Measurements from ENCODE around the gene GNGT2.
"Not testable (repeated sequence)": the region's sequence is repeated elsewhere in the genome, so short reads cannot be mapped to it uniquely, and the experiment has no call there.

Gene GNGT2

DNA sequence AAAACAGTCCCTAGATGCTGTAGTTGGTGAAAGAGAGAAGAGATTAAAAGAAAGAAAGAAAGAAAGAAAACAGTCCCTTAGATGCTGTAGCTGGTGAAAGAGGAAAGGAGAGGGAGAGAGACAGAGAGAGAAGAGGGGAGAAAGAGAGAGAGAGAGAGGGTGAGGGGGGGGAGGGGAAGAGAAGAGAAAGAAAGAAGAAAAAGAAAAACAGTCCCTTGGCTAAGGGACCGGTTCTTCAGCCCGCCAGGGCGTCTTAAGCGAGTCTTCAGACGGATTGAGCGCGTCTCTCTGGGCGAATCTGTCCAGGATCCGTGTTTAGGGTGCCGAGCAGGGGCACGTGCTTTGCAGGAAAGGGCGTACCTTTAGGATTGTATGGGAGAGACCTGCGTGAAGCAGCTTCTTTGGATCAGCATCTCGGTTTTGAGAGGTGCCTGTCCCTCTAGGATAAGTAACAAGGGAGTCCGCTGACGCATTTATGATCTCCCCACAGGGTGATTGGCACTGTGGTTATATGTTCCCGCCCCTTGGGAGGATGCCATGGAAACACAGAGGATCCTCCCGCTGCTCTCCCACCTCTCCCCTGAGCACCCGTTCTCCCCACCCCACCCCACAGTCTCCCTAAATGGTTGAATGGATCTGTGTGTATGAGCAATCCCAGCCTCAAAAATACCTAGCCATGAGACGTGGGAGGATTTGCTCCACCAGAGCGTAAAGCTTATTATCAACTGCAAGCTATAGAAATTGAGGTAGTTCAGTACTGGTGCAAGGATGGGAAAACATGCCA is 16.7 kb downstream of the GNGT2 start:
- H3K4me1 Mint-ChIP-seq: peaks cover 36% of the 10 kb centered on the region
- peaks cover 6% of the 10 kb centered on the region for H3K27me3 Mint-ChIP-seq
- H3K27ac Mint-ChIP-seq (ENCODE audit: low read depth): peak overlapping the region; percentile 100
- peak overlapping the region; percentile 94 for H3K4me3 Mint-ChIP-seq
- ATAC-seq (replicated peaks; ENCODE audit: extremely low read depth, poor library complexity, severe bottlenecking) (no peak), DNase-seq (ENCODE audit: low spot score in 2 of 2) (no peak)
- H3K36me3 Mint-ChIP-seq (ENCODE audit: insufficient read depth): peaks cover 25% of the 10 kb centered on the region
- no peaks in the 10 kb centered on the region for H3K9me3 Mint-ChIP-seq

DNA sequence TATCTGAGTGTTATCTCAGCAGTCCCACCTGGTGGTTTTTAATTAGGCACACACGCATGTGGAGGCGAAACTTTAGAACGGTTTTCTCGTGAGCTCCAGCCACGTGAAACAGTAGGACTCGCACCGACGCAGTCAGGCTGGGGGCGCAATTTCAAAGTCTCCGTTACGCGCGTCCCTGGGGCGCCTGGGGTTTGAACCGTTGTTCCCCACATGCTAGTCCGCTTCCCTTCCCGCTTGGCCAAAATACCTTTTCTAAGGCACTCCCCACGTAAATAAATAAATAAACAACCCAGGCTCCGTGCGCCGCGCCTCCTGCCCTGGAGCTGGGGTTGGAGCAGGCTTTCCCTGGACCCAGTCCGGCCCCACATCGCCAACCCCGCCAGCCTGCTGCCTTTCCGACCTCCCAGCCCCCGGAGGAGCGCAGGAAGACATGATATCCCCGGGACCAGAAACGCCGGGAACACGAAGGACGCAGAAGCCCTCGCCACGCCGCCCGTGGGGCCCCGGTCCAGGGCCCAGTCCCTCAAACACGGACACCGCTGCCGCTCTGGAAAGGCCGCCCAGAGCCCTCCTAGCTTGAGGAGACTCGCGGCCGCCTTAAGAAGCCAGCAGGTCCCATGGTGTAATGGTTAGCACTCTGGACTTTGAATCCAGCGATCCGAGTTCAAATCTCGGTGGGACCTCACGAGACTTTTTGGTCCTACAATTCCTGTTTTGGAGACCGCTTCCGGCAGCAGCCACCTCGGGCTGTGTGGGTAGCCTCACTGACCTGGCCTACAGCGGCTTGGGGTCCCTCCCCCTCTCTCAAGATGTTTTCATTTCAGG is 18.2 kb downstream of the GNGT2 start:
- ATAC-seq (replicated peaks; ENCODE audit: extremely low read depth, poor library complexity, severe bottlenecking) (peak; percentile 63), DNase-seq (ENCODE audit: low spot score in 2 of 2) (peak; percentile 88 to 99)
- no peaks in the 10 kb centered on the region for H3K9me3 Mint-ChIP-seq
- peaks cover 24% of the 10 kb centered on the region for H3K36me3 Mint-ChIP-seq (ENCODE audit: insufficient read depth)
- H3K4me1 Mint-ChIP-seq: peaks cover 36% of the 10 kb centered on the region
- H3K27me3 Mint-ChIP-seq: peaks cover 6% of the 10 kb centered on the region
- peak overlapping the region; percentile 94 for H3K4me3 Mint-ChIP-seq
- peak overlapping the region; percentile 100 for H3K27ac Mint-ChIP-seq (ENCODE audit: low read depth)

DNA sequence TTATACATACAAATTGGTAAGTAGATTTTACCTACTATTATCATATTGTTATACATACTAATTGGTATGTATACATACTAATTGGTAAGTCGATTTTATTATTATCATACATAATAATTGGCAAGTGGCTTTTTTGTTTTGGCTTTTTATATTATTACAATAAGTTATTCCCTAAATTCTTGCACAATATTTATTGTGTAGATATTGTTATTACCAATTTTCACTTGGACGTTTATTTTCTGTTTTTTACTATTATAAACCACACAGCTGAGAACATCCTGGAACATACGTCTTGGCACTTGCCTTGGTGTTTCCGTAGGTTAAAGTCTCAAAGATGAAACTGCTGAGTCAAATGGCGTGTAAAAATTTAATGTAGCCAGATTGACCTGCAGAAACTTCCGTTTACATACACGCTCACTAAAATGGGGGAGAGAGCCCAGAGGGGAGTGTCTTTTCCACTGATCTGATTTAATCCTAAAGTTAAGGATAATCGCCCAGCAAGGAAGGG is 18.9 kb downstream of the GNGT2 start:
- Mint-ChIP-seq H3K27ac (ENCODE audit: low read depth) (peak overlapping the region; percentile 100), H3K27me3 (peaks cover 6% of the 10 kb centered on the region), H3K36me3 (ENCODE audit: insufficient read depth) (peaks cover 24% of the 10 kb centered on the region), H3K4me1 (peaks cover 36% of the 10 kb centered on the region), H3K9me3 (no peaks in the 10 kb centered on the region), H3K4me3 (peak overlapping the region; percentile 94)
- DNase-seq (ENCODE audit: low spot score in 2 of 2) (no peak), ATAC-seq (replicated peaks; ENCODE audit: extremely low read depth, poor library complexity, severe bottlenecking) (peak; percentile 1)

DNA sequence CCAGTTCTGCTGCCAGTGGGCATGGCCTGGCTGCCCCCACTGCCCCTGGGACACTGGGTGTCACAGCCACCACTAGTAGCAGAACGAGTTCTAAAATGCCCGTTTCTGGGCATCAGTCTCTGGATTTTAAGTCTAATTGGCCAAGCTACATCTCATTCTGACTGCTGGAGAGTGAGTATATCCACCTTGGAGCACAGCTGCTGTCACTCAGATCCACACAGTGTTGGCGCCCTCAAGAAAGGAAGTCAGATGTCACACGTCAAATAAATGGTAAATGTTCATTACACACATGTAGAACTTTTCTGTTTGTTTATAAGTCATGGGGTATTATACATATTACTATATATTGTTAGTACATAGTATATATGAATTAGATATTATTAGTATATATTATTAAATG is 19.4 kb downstream of the GNGT2 start:
- no peak overlapping the region for H3K4me3 Mint-ChIP-seq
- DNase-seq (ENCODE audit: low spot score in 2 of 2): no peak
- H3K27me3 Mint-ChIP-seq: peaks cover 6% of the 10 kb centered on the region
- ATAC-seq (replicated peaks; ENCODE audit: extremely low read depth, poor library complexity, severe bottlenecking): no peak
- no peak overlapping the region for H3K27ac Mint-ChIP-seq (ENCODE audit: low read depth)
- H3K9me3 Mint-ChIP-seq: no peaks in the 10 kb centered on the region
- peaks cover 36% of the 10 kb centered on the region for H3K4me1 Mint-ChIP-seq
- H3K36me3 Mint-ChIP-seq (ENCODE audit: insufficient read depth): peaks cover 24% of the 10 kb centered on the region

DNA sequence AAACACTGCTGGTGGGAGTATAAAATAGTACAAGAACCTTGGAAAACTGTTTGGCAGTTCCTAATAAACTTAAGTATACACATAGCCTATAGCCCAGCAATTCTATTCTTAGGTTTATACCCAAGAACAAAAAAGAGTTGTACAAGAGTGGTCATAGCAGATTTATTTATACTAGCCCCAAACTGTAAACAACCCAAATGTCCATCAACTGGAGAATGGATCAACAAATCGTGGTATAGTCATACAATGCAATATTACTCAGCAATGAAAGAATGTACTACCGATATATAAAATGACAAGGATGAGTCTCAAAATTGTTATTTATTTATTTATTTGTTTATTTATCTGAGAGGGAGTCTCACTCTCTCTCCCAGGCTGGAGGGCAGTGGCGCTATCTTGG is 23.1 kb downstream of the GNGT2 start:
- peaks cover 9% of the 10 kb centered on the region for H3K36me3 Mint-ChIP-seq (ENCODE audit: insufficient read depth)
- no peaks in the 10 kb centered on the region for H3K9me3 Mint-ChIP-seq
- no peak for ATAC-seq (replicated peaks; ENCODE audit: extremely low read depth, poor library complexity, severe bottlenecking)

DNA sequence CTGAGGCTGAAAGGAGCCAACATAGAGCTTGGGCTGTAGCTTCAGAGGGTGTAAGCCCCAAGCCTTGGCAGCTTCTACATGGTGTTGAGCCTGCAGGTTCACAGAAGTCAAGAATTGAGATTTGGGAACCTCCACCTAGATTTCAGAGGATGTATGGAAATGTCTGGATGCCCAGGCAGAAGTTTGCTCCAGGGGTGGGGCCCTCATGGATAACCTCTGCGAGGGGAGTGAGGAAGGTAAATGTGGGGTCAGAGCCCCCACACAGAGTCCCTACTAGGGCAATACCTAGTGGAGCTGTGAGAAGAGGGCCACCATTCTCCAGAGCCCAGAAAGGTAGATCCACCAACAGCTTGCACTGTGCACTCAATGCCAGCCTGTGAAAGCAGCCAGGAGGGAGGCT is 25.0 kb downstream of the GNGT2 start:
- H3K27me3 Mint-ChIP-seq; DNase-seq (ENCODE audit: low spot score in 2 of 2); H3K27ac Mint-ChIP-seq (ENCODE audit: low read depth); H3K36me3 Mint-ChIP-seq (ENCODE audit: insufficient read depth); H3K4me3 Mint-ChIP-seq; H3K4me1 Mint-ChIP-seq; ATAC-seq (replicated peaks; ENCODE audit: extremely low read depth, poor library complexity, severe bottlenecking); H3K9me3 Mint-ChIP-seq: not testable (repeated sequence)

More for the DNA sequence above, 23.1 kb downstream of the GNGT2 start:
- Mint-ChIP-seq H3K27me3 (peaks cover 2% of the 10 kb centered on the region), H3K4me3 (no peak overlapping the region), H3K27ac (ENCODE audit: low read depth) (no peak overlapping the region), H3K4me1 (peaks cover 16% of the 10 kb centered on the region)
- DNase-seq (ENCODE audit: low spot score in 2 of 2): no peak

DNA sequence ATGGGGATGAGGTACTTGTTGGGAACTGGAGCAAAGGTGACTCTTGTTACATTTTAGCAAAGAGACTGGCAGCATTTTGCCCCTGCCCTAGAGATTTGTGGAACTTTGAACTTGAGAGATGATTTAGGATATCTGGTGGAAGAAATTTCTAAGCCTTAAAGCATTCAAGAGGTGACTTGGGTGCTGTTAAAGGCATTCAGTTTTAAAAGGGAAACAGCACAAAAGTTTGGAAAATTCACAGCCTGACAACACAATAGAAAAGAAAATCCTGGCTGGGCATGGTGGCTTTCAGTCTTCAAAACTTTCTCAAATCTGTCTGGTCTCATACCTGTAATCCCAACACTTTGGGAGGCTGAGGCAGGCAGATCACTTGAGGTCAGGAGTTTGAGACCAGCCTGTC is 25.9 kb downstream of the GNGT2 start:
- H3K27me3 Mint-ChIP-seq; H3K4me1 Mint-ChIP-seq; H3K4me3 Mint-ChIP-seq; ATAC-seq (replicated peaks; ENCODE audit: extremely low read depth, poor library complexity, severe bottlenecking); H3K36me3 Mint-ChIP-seq (ENCODE audit: insufficient read depth); DNase-seq (ENCODE audit: low spot score in 2 of 2); H3K9me3 Mint-ChIP-seq; H3K27ac Mint-ChIP-seq (ENCODE audit: low read depth): not testable (repeated sequence)

DNA sequence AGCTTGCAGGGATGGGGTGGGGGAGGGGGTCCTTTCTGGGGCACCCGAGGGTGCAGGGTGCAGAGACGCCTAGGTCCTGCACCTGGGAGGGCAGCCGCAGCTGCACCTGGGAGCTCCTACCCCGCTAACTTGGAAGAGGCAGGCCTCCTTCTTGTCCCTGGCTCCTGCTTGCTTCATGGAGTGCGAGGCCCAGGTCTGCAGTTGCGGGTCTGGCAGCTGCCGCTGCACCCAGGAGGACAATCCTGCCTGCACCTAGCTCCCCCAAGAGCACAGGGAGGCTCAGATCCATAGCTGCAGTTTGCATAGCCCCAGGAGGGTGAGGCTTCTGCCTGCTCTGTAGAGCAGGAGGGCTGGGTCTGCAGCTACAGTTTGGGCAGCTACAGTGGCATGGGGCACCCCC is 26.6 kb downstream of the GNGT2 start:
- Mint-ChIP-seq H3K4me1 (peaks cover 5% of the 10 kb centered on the region), H3K36me3 (ENCODE audit: insufficient read depth) (no peaks in the 10 kb centered on the region), H3K27ac (ENCODE audit: low read depth) (no peak overlapping the region), H3K27me3 (no peaks in the 10 kb centered on the region), H3K4me3 (no peak overlapping the region), H3K9me3 (no peaks in the 10 kb centered on the region)
- no peak for DNase-seq (ENCODE audit: low spot score in 2 of 2)
- no peak for ATAC-seq (replicated peaks; ENCODE audit: extremely low read depth, poor library complexity, severe bottlenecking)

DNA sequence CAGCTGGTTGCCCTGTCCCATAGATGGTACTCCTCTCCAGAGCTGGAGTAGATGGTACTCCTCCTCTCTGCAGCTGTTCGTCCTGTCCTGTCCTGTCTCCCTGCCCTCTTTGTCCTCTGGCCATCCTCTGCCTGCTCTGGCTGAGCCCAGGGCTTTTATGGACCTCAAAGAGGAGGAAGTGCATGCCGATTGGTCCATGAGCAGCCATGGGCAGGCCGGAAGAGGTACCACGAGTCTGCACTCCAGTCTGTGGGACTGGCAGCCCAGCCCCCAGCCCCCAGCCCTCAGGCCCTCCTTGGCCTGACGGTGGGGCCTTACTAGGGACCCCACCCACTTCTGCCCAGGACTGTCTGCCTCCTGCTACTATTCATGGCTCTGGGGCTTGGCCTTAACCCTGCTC is 27.0 kb downstream of the GNGT2 start:
- Mint-ChIP-seq H3K36me3 (ENCODE audit: insufficient read depth) (no peaks in the 10 kb centered on the region), H3K9me3 (no peaks in the 10 kb centered on the region), H3K4me1 (peaks cover 5% of the 10 kb centered on the region), H3K4me3 (no peak overlapping the region), H3K27ac (ENCODE audit: low read depth) (no peak overlapping the region), H3K27me3 (no peaks in the 10 kb centered on the region)
- no peak for DNase-seq (ENCODE audit: low spot score in 2 of 2)
- ATAC-seq (replicated peaks; ENCODE audit: extremely low read depth, poor library complexity, severe bottlenecking): no peak

DNA sequence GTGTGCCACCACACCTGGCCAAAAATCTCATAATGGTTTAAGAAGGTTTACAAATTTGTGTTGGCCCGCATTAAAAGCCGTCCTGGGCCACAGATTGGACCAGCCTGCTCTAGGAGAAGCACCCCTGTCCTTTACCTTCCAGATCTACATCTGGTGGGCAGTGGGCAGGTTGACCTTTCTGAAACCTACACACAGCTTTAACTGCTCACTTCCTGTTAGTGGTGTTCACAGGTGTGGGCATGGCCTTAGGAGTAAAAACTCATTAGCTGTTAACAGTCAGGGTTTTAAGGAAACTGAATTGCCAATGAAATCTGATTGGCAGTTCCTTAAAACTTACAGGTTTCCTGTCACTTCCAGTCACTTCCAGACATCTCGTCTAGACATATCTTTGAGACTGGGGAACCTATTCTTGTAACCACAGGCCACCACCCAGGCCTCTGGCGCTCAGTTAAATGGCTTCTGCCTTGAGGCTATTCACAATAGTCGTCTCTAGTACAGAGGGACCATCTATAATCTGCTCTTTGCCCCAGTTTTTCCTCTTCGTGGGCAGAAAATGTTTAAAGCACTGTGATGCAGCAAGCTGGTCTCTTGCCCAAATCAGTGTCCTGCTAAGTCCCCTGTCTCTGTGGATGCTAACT is 29.3 kb downstream of the GNGT2 start:
- Mint-ChIP-seq H3K27me3 (peaks cover 2% of the 10 kb centered on the region), H3K9me3 (peaks cover under 1% of the 10 kb centered on the region), H3K4me3 (no peak overlapping the region), H3K36me3 (ENCODE audit: insufficient read depth) (peaks cover under 1% of the 10 kb centered on the region), H3K4me1 (peaks cover 5% of the 10 kb centered on the region), H3K27ac (ENCODE audit: low read depth) (no peak overlapping the region)
- ATAC-seq (replicated peaks; ENCODE audit: extremely low read depth, poor library complexity, severe bottlenecking): no peak
- no peak for DNase-seq (ENCODE audit: low spot score in 2 of 2)

DNA sequence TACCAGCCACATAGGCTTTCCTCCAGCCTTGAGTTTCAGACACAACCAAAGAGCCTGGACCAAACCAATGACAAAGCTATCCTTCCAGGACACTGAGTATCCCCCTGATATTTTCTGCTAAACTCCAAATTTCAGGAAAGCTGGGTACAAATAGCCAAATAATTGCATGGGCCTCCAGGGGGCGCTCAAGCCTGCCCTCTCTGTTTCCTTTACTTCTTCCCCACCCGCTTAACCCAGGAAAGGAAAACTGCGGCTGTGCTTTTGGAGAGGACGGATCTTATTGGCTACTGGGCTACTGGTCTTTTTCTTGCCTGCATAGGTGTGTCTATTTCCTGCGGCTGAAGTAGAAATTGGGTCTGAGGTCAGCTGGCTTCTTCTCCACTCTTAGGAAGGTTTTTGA is 30.1 kb downstream of the GNGT2 start:
- Mint-ChIP-seq H3K9me3 (peaks cover 9% of the 10 kb centered on the region), H3K27ac (ENCODE audit: low read depth) (no peak overlapping the region), H3K4me1 (peaks cover 5% of the 10 kb centered on the region), H3K4me3 (no peak overlapping the region), H3K36me3 (ENCODE audit: insufficient read depth) (peaks cover 3% of the 10 kb centered on the region), H3K27me3 (peaks cover 10% of the 10 kb centered on the region)
- peak; percentile 30 to 57 for DNase-seq (ENCODE audit: low spot score in 2 of 2)
- ATAC-seq (replicated peaks; ENCODE audit: extremely low read depth, poor library complexity, severe bottlenecking): no peak

DNA sequence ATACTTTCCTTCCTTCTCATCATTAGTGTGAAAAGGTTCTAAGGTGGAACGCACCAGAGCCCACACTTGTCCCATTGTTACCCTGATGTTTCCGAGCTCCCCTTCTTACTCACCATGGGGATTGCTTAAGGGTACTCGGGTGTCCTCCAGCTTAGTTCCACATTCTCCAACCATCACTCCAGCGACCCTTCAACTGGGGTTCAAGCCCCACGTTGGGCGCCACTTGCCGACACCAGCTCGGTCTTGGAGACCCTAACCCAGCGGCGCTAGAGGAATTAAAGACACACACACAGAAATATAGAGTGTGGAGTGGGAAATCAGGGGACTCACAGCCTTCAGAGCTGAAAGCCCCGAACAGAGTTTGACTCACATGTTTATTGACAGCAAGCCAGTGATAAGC is 34.4 kb downstream of the GNGT2 start:
- DNase-seq (ENCODE audit: low spot score in 2 of 2); H3K4me3 Mint-ChIP-seq; H3K4me1 Mint-ChIP-seq; H3K27ac Mint-ChIP-seq (ENCODE audit: low read depth); ATAC-seq (replicated peaks; ENCODE audit: extremely low read depth, poor library complexity, severe bottlenecking); H3K36me3 Mint-ChIP-seq (ENCODE audit: insufficient read depth): not testable (repeated sequence)
- Mint-ChIP-seq H3K27me3 (peaks cover 47% of the 10 kb centered on the region), H3K9me3 (peaks cover 16% of the 10 kb centered on the region)

Data from central memory CD8-positive, alpha-beta T cell (primary cell).